OCI-LY7 (cell line): Measurements from ENCODE around the gene SLC27A5.

ENCODE experiments used
- CTCF ChIP-seq: fragments of 200-600 bp; sonication (generic); conservative IDR thresholded peaks from 2 replicates; pipeline ENCODE4 v1.5.1; 2014; ENCODE audit warnings: mild to moderate bottlenecking, antibody characterized with exemption, low read length, moderate library complexity, mixed read lengths
- EZH2phosphoT487 ChIP-seq: fragments of 200-600 bp; sonication (generic); IDR thresholded peaks from 2 replicates; pipeline ENCODE4 v1.6.1; 2018; ENCODE audit warnings: low read depth, borderline replicate concordance, mild to moderate bottlenecking, mixed run types, antibody characterized with exemption, low read length, moderate library complexity, mixed read lengths

GRCh38 chr19:58535857-58536256 is 24.1 kb upstream of the SLC27A5 start:
- TF ChIP-seq CTCF (no peak), EZH2phosphoT487 (no peak)
